Activated naive CD4-positive, alpha-beta T cell treated with Interleukin-2 at 50 U/mL for 16 hours (primary cell): ENCODE data around the gene GRN.
"Not testable (repeated sequence)": the region's sequence is repeated elsewhere in the genome, so short reads cannot be mapped to it uniquely, and the experiment has no call there.

Source experiments
- DNase-seq: peaks from one replicate; pipeline ENCODE4 v3.0.0-alpha.2; 2020

Gene GRN

DNA sequence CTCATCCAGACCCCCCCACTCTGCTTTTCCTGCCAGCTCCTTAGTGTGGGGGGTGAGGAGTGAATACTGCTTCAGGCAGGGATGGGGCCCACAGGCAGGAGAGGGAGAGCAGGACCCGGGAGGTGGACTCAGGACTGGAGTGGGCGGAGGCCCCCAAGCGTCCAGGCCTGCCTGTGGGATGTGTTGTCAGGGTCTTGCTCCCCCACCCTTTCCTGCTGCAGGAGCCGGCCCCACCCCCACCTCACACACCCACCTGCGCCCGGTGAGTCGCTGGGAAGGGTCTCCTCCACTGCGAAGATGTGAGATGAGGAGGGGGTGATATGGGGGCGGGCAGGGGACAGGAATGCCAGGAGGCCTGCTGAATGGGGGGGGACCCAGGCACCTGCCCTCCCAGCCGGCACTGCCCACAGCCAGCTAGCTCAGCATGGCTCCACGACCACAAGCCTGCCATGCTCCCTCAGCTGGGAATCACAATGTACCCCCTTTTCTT is 17.4 kb downstream of the GRN start:
- no peak for DNase-seq

DNA sequence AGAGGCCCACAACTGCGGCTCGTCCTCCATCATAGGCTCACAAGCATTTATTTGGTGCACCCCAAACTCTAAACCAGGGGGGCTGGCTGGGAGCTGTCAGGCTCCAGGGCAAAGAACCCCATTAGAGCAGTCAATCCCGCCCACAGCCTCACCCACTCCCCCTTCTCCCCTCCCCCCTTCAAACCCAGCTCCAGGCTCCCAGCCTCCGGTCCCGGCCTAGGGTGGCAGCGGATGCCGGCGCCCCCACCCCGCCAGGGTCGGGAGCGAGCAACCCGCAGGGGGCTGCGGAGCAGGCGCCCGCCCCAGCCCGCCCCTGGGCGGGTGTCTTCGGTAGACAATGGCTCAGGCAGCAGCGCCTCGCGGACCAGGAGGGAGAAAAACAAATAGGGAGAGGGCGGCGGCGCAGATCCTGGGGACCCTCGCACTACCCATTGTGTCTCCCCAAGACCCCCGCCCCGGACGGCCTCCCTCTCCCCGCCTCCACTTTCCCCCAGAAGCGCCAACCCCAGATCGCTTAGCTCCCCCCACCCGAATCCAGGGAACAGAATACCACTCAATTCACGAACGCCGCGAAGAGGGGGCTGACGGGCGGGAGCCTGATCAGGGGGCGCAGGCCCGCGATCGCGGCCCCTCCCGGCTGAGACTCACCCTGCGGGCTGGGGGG is 18.0 kb downstream of the GRN start:
- DNase-seq: no peak

DNA sequence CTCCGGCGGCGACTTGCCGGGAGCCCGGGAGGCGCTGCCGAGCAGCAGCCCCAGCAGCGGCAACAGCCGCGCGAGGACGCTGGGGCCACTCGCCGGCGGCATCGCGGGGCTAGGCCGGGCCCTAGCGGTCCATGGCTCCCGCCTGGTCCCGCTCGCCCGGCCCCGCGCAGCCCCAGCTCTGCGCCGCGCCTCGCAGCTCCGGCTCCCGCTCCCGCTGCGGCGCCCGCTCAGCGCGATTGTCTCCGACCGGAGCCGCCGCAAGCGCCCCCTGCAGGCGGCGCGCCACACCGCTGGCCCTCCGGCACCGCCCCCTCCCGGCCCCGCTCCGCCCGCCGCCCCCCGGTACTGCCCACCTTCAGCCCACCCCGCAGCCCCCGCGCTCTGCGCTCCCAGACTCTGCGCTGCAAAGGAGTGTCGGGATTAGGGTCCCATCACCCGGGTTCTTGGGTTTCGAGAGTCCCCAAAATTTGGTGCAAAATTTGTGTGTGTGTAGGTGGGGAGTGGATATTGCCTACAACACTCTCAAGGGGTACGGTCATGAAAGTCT is 18.6 kb downstream of the GRN start, which contains the start of gene FAM171A2:
Gene FAM171A2 (minus strand): TSS at position 241 of the 547 bp plus-strand sequence. CDS start 139 bp downstream, at position 102.
- DNase-seq: peak; percentile 72

DNA sequence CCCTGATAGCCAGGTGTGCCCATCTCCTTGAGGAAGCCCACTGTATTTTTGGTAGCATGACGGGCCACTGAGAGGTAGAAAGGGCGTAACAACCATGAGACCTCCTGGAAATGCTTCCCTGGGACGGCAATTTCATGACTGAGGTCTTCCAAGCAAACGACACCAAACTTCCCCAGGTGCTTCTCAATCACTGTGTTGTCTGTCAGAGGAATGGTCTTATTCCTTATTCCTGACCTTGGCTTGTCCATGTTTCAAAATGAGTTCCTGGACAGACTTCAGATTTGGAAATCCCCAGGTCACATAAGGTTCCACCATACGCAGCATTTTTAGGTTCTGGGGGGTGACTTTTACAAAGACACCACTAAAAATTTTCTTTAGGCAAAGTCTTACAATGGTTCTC is 19.9 kb downstream of the GRN start:
- DNase-seq: not testable (repeated sequence)

DNA sequence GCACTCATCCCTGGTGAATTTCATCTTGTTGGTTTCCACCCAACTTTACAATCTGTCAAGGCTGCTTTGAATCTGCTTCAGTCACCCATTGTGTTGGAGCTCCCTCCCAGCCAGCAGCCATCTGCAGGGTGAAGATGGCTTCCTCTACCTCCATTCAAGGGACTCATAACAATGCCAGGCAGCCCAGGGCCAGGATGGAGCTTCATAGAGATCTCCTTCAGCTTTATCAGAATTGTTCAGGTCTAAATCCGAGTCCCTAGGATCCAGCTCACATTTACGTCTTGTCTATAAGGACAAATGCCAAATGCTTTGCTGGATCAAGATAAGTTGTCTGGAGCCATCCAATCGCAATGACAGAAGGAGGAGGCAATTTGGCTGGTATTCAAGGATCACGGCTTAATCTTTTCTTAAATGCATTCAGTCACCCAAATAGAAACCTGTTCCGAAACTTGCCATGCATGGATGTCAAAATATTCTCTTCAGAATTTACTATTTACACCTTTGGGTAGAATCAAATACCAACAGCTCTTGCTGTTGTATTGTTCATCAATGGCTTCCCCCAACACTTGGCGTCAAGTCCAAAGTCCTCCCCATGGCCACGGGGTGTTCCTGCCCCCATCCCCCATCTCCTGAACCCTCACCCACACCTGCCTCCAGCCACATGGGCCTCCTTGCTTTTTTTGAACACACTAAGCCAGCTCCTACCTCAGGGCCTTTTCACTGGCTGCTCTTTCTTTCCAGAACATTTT is 22.3 kb downstream of the GRN start:
- DNase-seq: no peak

DNA sequence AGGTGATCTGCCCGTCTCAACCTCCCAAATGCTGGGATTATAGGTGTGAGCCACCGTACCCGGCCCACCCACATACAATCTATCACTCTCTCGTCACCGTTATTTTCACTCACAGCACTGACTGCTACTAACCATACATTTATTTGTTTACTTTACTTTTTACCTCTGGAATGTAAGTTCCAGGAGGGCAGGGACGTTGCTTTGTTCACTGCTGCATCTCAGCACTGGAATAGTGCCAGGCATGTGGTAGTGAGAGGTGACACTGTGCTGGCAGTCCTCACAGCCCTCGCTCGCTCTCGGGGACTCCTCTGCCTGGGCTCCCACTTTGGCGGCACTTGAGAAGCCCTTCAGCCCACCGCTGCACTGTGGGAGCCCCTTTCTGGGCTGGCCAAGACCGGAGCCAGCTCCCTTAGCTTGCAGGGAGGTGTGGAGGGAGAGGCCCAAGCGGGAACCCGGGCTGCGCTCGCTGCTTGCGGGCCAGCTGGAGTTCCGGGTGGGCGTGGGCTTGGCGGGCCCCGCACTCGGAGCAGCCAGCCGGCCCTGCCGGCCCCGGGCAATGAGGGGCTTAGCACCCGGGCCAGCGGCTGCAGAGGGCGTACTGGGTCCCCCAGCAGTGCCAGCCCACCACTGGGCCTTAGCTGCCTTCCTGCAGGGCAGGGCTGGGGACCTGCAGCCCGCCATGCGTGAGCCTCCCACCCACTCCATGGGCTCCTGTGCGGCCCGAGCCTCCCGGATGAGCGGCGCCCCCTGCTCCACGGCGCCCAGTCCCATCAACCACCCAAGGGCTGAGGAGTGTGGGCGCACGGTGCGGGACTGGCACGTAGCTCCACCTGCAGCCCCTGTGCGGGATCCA is 23.5 kb downstream of the GRN start:
- not testable (repeated sequence) for DNase-seq

DNA sequence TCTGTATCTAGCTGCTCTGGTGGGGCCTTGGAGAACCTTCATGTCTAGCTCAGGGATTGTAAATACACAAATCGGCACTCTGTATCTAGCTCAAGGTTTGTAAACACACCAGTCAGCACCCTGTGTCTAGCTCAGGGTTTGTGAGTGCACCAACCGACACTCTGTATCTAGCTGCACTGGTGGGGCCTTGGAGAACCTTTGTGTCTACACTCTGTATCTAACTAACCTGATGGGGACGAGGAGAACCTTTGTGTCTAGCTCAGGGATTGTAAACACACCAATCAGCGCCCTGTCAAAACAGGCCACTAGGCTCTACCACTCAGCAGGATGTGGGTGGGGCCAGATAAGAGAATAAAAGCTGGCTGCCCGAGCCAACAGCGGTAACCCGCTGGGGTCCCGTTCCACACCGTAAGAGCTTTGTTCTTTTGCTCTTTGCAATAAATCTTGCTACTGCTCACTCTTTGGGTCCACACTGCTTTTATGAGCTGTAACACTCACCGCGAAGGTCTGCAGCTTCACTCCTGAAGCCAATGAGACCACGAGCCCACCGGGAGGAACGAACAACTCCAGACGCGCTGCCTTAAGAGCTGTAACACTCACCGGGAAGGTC is 24.4 kb downstream of the GRN start:
- not testable (repeated sequence) for DNase-seq

DNA sequence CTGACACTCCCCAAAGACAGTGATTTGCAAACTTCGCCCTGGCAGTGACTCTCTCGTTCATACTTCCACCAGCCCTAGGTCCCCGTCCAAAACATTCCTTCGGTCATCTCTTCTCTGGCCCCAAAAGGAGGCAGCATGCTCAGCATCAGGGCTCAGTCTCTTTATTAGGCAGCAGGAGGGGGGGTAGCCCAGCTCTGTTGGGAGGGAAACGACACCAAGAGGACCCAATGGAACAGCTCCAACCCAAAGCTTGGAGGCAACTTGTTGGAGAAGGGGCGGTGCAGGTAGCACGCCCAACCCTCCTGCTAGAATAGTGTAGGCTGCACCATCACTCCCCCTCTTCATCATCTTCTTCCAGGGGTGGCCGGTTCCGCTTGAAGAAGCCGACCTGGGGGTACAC is 26.9 kb downstream of the GRN start:
- DNase-seq: no peak

DNA sequence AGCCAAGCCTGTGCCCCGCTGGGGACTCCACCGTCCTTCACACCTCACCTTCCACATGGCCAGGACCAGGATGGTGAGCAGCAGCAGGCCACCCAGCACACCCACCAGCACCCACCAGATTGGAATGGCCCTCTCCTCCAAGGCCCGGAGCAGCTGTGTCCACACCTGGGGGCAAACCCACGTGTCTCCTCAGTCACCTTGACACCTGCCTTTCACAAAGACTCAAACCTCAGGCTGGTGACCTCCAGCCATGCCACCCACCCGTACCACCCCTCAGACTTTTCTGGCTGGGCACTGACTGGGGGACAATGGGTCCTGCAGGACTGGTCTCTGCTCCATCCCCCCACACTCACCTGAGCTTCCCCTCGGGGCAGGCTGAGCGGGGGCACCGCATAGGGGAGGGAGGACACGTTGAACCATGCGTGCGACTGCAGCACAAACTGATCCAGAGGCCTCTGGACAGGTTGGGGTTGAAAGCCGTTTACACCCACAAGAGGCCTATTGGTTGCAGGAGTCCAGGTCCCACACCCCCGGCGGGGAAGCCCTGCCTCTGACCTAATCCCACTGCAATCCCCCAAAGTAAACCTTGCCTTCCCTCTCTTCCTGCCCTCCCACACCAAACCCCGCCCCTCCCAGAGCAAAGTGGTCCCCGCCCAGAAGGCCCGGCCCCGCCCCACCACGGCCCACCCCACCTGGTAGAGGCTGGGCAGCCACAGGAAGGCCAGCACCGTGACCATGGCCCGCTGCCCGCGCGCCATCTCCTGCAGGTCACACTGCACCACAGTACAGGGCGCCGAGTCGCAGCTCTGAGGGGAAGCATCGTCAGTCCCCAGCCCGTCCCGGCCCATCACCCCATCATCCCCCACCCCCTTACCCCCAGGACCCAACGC is 29.4 kb downstream of the GRN start:
- no peak for DNase-seq

DNA sequence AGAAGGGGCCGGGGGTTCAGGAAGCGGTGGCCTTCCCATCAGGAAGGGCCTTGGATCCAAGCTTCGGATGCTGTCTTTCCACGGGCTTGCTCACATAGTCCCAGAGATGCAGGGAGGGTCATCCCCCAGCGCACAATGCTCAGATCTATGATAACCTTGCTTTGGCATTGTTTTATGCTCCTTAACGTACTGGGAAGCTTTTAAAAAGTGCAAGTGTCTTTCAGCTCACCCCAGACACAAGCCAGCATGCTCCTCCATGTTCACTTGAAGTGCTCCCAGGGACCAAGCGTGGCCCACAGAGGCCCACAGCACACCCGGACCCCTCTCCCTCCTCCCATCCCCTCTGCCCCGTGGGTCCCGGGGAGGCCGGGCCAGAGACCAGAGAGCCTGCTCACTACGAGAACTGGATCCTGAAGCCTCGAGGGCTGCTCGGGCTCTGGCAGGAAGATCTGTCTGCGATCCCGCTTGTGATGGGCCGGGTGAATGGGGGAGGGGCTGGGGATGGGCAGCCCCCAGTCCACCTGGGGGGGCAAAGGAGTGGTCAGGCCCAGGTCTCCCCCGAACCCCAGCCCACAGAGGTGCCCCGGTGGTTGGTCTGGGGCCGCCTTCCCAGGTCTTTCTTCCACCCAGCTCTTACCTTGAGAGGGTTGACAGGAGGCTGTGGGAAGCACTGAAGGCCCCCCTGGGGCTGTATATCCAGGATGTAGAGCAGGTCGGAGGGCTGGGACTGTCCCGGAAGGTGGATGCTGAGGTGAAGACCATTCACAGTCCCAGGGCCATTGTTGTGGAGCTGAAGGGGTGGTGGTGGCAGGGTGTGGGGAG is 30.3 kb downstream of the GRN start:
- no peak for DNase-seq

DNA sequence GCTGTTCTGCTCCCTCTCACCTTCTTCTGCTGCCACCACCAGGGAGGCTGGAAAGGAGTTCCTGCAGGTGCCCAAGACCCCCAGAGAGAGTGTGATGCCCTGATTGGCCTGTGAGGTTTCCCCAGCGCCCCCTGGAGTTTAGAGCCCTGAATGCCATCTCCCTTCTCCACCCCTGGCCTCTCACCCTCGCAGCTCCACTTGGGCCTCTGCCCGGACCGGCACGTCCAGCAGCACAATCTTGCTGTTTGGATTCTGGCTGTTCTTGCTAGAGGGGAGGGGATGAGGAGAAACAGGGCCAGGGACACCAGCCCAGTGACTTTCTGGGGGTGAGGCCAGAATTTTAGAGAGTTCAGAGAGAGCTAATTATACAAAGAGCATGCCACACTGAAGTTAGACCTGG is 31.0 kb downstream of the GRN start:
- no peak for DNase-seq

DNA sequence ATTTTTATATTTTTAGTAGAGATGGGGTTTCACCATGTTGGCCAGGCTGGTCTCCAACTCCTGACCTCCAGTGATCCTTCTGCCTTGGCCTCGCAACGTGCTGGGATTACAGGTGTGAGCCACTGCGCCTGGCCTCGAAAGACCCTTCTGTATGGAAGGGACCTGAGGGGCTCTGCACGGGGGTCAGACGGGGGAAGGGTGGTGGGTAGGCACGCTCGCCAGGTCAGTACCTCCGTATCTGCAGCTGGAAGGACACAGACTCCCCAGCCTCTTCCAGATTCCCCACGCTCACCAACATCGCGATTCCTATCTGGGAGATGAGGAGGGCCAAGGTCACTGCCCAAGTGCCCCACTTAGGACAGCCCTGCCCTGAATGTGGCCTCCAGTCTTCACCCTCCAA is 31.7 kb downstream of the GRN start:
- DNase-seq: no peak

DNA sequence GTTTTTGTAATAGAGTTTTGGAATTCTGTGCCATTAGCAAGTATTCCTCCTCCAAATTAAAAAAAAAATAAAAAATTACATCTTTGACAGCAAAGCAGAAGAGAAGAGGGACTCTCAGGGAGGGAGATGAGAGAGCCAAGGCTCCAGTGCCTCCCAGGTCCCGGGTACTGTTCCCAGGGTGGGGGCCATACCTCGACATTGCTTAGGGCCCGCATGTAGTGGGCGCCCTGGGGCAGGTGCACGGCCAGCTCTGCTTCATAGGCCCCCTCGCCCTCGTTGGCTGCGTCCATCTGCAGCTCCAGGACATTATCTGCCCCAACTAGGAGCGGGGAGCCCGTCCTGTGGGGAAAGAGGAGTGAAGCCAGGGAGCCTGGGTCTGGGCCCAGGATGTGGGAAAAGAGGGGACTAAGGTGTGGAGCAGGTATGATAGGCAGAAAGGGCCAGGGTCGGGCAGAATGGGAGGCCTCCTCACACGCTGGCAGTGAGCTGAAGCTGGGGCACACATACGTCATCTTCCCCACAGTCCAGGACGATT is 33.1 kb downstream of the GRN start:
- DNase-seq: no peak

DNA sequence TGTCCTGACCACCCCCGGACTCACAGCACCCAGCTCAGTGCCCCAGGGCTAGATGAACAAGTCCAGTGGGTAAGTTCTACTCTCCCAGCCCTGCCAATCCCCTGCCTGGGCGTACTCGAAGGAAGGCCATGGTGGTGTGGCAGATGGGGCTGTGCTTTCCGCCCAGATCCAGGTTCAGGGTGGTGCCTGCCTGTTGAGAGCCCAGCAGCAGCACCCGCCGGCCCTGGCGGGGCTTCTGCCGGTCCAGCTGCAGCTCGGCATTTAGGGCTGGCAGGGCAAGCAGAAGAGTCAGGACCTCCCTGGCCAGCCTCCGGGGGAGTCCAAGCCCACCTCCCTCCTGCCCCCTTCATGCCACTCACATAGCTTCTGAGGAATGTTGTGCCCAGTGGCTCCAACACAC is 34.8 kb downstream of the GRN start:
- no peak for DNase-seq

DNA sequence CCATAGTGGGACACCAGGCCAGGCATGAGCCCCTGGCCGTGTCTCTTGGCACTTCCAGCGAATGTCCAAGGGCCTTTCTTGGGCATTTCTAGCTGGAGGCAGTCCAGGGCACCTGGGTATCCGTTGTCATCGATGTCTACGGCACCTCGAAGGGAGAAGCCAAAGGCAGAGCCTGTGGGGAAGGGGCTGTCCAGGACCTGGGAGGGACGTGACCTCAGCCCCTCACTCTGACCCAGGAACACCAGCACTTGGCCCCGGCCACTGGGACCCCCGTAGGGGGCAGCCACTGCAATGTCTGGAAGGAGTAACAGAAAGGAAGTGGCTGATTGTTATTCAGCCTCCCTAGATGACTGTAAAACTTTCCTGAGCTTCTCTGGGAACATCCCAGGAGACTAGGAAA is 35.7 kb downstream of the GRN start:
- no peak for DNase-seq

DNA sequence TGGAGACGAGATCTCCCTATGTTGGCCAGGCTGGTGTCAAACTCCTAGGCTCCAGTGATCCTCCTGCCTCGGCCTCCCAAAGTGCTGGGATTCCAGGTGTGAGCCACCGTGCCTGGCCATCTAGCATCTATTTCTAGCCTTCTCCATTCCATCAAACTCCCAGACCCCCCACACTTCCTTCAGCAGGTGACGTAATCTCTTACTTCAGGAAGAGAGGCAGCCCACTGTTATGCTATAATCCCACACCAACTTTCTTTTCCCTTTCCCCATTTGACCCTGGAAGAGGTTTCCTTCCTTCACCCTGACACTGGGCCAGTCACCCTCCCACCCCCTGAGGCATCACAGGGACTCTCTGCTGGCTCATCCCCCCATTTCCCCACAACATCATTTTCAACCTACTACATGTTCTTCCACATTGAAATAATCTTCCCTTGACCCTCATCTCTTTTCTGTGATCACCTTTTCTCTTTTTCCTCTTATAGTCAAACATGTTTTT is 36.8 kb downstream of the GRN start:
- DNase-seq: no peak

DNA sequence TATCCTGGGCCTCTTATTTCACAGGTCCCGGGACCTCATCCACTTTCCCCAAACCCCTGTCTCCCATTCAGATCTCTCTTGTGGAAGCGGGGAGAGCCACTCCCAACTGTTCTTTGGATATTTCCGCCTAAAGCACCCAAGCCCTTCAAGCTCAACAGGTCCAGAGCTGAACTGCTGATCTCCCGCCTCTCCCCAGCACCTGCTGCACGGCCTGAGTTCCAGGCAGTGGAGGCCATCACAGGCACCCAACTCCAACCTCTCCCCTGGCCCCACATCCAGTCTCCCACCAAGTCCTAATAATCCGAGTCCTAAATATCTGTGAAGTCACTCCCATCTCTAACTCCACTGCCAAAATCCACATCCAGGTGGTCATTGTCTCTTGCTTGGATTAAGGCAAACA is 37.8 kb downstream of the GRN start:
- DNase-seq: no peak

DNA sequence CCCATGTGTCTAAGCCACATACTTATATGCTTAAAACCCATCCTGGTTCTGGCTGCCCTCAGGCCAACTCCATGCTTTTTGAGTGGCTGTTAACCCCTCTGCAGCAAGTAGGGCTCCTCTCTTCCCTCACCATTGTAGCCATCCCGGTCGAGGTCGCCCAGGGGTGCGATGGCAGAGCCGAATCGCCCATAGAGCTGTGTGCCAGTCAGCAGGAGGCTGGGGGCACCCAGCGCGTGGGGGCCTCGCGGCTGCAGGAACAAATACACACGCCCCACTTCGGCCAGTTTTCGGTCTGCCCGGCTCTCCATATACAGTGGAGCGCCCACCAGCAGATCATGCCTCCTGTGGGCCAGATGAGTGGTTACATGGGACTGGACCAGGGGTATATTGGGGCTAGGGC is 38.3 kb downstream of the GRN start:
- no peak for DNase-seq

DNA sequence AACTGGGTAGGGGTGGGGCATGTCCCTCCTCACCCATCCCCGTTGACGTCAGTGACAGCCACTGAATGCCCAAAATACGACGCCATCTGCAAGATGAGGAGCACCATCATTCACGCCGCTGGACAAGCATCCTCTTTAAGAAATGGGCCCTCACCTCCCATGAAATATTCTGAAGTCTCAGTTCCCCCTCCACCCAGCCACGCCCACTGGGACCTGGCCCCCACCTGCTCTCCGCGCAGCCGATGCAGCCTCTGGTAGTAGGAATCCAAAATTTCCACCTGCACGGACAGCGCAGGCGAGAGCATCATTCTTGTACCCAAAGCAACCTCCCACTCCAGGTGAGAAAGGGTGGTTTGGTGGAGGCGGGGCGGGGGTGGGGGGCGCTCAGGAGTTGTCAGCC is 38.8 kb downstream of the GRN start:
- no peak for DNase-seq

DNA sequence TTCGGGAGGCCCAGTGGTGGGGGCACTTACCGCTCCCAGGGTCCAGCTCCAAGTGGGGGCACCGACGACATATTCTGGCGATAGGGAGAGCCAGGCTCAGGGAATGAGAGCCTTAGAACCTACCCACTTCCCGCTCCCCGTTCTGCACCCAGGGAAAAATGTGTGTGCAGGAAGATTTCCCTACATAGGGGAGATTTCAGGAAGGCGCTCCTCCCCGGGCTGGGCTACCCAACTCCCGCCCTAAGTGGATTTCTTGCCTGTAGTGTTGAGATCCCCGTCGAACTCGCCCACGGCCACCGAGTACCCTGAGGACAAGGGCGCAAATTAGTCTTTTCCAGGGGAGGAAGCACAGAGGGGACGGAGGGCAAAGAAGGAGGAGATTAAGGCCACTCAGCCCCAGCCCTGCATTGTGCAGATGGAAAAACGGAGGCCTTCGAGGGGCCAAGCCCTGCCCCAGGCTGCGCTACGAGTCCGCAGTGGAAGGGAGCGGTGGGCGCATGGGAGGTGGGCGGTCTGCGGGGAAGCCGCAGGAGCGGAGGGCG is 39.2 kb downstream of the GRN start:
- no peak for DNase-seq
